Right lobe of liver (tissue), 6 donors: ENCODE measurements around the gene ATXN7. TPM values are rescaled to one million over a fixed set of nuclear protein-coding genes. Genes with fewer than 3 reads are reported as not detected.

Experiments
- ATAC-seq, 4 donors: fragments of 200-7000 bp; cut with Tn5 transposase; one replicate each; pipeline ENCODE4 v1.9.1; 2020; ENCODE audit warnings: mild to moderate bottlenecking in 4 of 4, moderate library complexity in 4 of 4
- DNase-seq, 3 donors: peaks; one replicate each; pipeline ENCODE4 v3.0.0-alpha.2; 2020
- H3K27ac ChIP-seq, 3 donors: fragments of 200-600 bp; one replicate each; pipeline ENCODE4 v1.8.0; 2022
- H3K27me3 ChIP-seq, 2 donors: fragments of 200-600 bp; one replicate each; pipeline ENCODE4 v1.8.0; 2022
- H3K36me3 ChIP-seq, 4 donors: fragments of 200-600 bp; sonication (generic) in 1 of 4; one replicate each; pipeline versions ENCODE4 v1.5.1 to v1.8.0; 2017 to 2022; ENCODE audit warnings: control low read depth in 1 of 4
- H3K4me1 ChIP-seq, 4 donors: fragments of 200-600 bp; sonication (generic) in 1 of 4; one replicate each; pipeline versions ENCODE4 v1.5.1 to v1.8.0; 2017 to 2022; ENCODE audit warnings: control low read depth in 1 of 4
- H3K4me3 ChIP-seq, 3 donors: fragments of 200-600 bp; one replicate each; pipeline ENCODE4 v1.8.0; 2022
- H3K9me3 ChIP-seq, 4 donors: fragments of 200-600 bp; sonication (generic) in 1 of 4; one replicate each; pipeline versions ENCODE4 v1.5.1 to v1.8.0; 2017 to 2022; ENCODE audit warnings: control low read depth in 1 of 4
- POLR2A ChIP-seq: fragments of 450-650 bp; IDR thresholded peaks from one replicate; pipeline ENCODE4 v1.6.1; 2017; ENCODE audit warnings: antibody characterized with exemption, mild to moderate bottlenecking
- WGBS: methylation state at CpG from one replicate; pipeline ENCODE4 v1.1.6; 2018; ENCODE audit warnings: low coverage, low lambda C conversion rate; ENCODE audit not compliant: insufficient coverage; ENCODE audit errors: missing lambda C conversion rate; 5-methylcytosine and 5-hydroxymethylcytosine counted together
- intact Hi-C, 2 donors: fragments of 100-400 bp; cut with DNase I; formaldehyde crosslinking; loops; one replicate each; pipeline versions ENCODE4 v1.11.2 to v1.14.1; 2022
- total RNA-seq, 6 experiments: library from RNA; depleted of rRNA in 2 of 6; stranded (reverse); fragments of >200 nt in 2 of 6; fragmentation: NEBNext Ultra II Directional in 3 of 6; extraction: Animal tissue kit (Norgen Biotek cat#: 25700) in 3 of 6; gene quantifications; one replicate each; pipeline versions ENCODE4 v1.1.0 to v1.2.4, GENCODE V29; 2016 to 2023
- TF ChIP-seq, protein P1 (sequence below), 4 donors: fragments of 200-600 bp in 3 of 4; fragments of 450-650 bp in 1 of 4; IDR thresholded peaks; one replicate each; pipeline versions ENCODE4 v1.5.1 to v1.8.0; 2016 to 2022; ENCODE audit warnings: antibody characterized with exemption in 4 of 4, mild to moderate bottlenecking in 2 of 4
- donor health status: DM: no; HTN: yes; CAD: no.
- donor health status: DM: no; HTN: no; CAD: no.
- donor health status: DM: no; HTN: no; CAD: no.
- donor health status: DM: no; HTN: yes; CAD: no.
- donor health status: DM: no; HTN: yes; CAD: no.

The ATXN7 gene
- total RNA-seq, 6 experiments from 2014 or later = 14.6 to 18.6 (median 15.0) TPM

DNA sequence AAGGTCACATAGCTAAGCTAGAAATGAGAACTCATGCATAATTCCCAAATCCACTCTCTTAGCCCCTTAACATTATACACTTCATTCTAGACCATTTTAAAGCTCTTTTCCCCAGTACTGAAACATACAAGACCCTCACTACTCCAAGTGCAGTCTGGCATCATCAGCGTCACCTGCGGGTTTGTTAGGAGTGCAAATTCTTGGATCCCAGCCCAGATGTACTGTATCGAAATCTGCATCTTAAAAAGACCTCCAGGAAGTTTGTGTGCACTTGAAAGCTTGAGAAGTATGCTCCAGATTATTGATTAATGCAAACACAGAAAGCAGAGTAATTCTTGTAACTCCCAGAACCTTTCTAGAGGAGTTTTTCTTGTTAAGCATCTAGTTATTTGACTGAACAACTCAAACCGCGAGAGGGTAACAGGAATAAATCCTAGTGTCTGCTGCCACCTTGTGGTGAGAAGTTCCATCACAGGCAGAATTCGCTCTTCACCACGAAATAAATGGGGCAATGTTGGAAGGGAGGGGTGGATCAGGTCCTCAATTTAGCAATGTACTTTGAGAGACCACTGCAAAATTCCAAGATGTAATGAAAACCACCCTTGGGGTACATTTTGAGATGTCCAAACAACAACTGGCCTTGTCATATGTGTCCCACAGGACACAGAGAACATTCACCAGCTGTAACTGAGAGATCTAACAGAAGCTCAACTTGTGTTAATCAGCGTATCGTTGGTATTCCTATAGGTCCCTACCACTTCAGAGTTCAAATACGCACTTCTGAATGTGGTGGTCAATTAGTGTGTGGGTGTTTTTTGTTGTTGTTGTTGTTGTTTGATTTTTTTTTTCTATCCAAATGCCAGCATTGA is 45.2 kb upstream of the ATXN7 start:
- Histone ChIP-seq H3K27me3 (no peaks in the 10 kb centered on the region), H3K9me3 (no peaks in the 10 kb centered on the region), H3K4me3 (no peak overlapping the region), H3K27ac (no peak overlapping the region), H3K4me1 (no peaks in the 10 kb centered on the region), H3K36me3 (no peaks in the 10 kb centered on the region)
- intact Hi-C loops = loop anchor here (5.0 to 10.0 kb wide), 2 partner anchors 464 to 466 kb away; no protein-coding TSS in a partner anchor
- ATAC-seq (peak; percentile 76 to 91 (median 88)), DNase-seq (peak in 2 of 3 donors; percentile 23 to 56)
- TF ChIP-seq, protein P1, sequence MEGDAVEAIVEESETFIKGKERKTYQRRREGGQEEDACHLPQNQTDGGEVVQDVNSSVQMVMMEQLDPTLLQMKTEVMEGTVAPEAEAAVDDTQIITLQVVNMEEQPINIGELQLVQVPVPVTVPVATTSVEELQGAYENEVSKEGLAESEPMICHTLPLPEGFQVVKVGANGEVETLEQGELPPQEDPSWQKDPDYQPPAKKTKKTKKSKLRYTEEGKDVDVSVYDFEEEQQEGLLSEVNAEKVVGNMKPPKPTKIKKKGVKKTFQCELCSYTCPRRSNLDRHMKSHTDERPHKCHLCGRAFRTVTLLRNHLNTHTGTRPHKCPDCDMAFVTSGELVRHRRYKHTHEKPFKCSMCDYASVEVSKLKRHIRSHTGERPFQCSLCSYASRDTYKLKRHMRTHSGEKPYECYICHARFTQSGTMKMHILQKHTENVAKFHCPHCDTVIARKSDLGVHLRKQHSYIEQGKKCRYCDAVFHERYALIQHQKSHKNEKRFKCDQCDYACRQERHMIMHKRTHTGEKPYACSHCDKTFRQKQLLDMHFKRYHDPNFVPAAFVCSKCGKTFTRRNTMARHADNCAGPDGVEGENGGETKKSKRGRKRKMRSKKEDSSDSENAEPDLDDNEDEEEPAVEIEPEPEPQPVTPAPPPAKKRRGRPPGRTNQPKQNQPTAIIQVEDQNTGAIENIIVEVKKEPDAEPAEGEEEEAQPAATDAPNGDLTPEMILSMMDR (IDR thresholded peaks at IDR 0.05) = peak; percentile 85 to 91 (median 89)
- no peak for TF ChIP-seq POLR2A
- 31% methylated on average over 10 of the region's 10 CpGs for WGBS

DNA sequence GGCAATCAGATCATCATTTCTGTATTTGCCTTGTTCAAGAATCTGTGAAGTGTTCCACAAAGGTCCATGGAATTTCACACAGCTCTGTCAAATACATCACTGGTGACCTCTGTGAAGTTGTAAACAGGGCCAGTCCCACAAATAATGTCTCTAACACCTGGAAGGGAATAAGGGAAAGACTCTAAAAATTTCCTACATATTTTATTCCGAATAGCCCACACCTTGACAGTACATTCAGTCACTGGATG is 44.6 kb upstream of the ATXN7 start, which contains the start of gene C3orf49:
TSS of gene C3orf49 (plus strand) at position 149 of the 248 bp plus-strand sequence. CDS start 173 bp downstream, outside the sequence.
- Histone ChIP-seq H3K9me3 (no peaks in the 10 kb centered on the region), H3K36me3 (no peaks in the 10 kb centered on the region), H3K27ac (no peak within 1 kb of the TSS), H3K27me3 (no peaks in the 10 kb centered on the region), H3K4me3 (no peak within 1 kb of the TSS), H3K4me1 (no peaks in the 10 kb centered on the region)
- ATAC-seq = no peak
- no peak for DNase-seq
- WGBS = 100% methylated on average over 1 of the region's 1 CpG
- intact Hi-C loops = loop anchor here (5.0 to 10.0 kb wide), 2 partner anchors 464 to 467 kb away; no protein-coding TSS in a partner anchor
- no peak for TF ChIP-seq POLR2A
- TF ChIP-seq, protein P1 (IDR thresholded peaks at IDR 0.05) = no peak

DNA sequence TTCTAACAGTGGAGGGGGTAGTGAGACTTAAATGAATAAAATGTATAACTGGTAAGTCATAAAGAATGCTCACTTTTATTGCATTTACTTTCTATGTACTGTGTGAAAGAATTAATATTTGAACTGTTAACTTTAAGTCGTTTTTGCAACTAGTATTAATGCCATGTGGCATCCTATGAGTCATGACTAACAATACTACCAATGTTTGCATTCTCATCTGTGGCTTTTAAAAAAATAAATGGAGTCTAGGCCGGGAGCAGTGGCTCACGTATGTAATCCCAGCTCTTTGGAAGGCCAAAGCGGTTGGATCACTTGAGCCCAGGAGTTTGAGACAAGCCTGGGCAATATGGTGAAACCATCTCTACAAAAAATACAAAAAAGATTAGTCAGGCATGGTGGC is 39.4 kb upstream of the ATXN7 start:
- DNase-seq = no peak
- no peak overlapping the region for H3K27ac ChIP-seq
- 85% methylated on average over 4 of the region's 4 CpGs for WGBS
- no peaks in the 10 kb centered on the region for H3K4me1 ChIP-seq
- H3K36me3 ChIP-seq = no peaks in the 10 kb centered on the region
- no peaks in the 10 kb centered on the region for H3K9me3 ChIP-seq
- intact Hi-C loops = no loop called here
- H3K27me3 ChIP-seq = no peaks in the 10 kb centered on the region
- no peak overlapping the region for H3K4me3 ChIP-seq
- ATAC-seq = no peak
- TF ChIP-seq POLR2A = no peak
- TF ChIP-seq, protein P1 (IDR thresholded peaks at IDR 0.05) = no peak

DNA sequence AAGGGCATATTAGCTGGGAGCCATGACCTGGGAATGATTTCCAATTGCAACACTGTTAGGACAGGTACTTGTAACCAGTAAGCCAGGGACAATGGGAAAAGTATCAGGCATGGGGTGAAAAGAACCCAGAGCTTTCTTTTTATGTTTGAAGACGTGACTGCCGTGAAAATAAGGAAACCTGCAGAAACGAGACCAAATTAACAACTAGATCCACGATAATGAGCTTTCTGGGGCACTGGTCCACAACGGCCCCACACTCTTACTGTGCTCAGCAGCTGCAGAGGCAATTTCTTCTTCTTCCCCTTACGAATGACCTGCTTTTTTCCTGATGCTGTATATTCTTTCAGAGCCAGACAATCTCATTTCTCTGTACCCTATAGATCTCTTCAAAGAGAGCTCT is 33.1 kb upstream of the ATXN7 start:
- ATAC-seq (no peak), DNase-seq (no peak)
- no peaks in the 10 kb centered on the region for H3K9me3 ChIP-seq
- intact Hi-C loops = no loop called here
- no peak overlapping the region for H3K27ac ChIP-seq
- H3K4me1 ChIP-seq = no peaks in the 10 kb centered on the region
- WGBS = 89% methylated on average over 4 of the region's 6 CpGs
- H3K36me3 ChIP-seq = peaks cover 0 to 25% (median 10%) of the 10 kb centered on the region in 4 donors
- TF ChIP-seq, protein P1 (IDR thresholded peaks at IDR 0.05) = no peak
- no peak for TF ChIP-seq POLR2A
- no peaks in the 10 kb centered on the region for H3K27me3 ChIP-seq
- H3K4me3 ChIP-seq = no peak overlapping the region
